ENCODE results near the gene CTCFL.

DNA sequence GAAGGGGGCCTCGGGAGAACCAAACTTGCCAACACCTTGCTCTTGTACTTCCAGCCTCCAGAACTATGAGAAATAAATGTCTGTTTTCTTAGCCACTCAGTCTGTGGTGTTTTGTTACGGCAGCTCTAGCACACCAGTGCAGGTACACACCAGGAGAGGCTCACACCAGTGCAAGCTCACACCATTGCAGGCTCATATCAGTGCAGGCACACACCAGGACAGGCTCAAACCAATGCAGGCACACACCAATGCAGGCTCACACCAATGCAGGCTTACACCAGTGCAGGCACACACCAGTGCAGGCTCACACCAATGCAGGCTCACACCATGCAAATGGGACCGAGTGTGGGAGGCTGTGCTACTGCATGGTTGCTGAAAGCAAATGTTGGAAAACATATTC, 4.9 kb upstream of the CTCFL start:
- TF ChIP-seq, protein P1, sequence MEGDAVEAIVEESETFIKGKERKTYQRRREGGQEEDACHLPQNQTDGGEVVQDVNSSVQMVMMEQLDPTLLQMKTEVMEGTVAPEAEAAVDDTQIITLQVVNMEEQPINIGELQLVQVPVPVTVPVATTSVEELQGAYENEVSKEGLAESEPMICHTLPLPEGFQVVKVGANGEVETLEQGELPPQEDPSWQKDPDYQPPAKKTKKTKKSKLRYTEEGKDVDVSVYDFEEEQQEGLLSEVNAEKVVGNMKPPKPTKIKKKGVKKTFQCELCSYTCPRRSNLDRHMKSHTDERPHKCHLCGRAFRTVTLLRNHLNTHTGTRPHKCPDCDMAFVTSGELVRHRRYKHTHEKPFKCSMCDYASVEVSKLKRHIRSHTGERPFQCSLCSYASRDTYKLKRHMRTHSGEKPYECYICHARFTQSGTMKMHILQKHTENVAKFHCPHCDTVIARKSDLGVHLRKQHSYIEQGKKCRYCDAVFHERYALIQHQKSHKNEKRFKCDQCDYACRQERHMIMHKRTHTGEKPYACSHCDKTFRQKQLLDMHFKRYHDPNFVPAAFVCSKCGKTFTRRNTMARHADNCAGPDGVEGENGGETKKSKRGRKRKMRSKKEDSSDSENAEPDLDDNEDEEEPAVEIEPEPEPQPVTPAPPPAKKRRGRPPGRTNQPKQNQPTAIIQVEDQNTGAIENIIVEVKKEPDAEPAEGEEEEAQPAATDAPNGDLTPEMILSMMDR (conservative IDR thresholded peaks at IDR 0.05; ENCODE audit: low read length), result no peak
- TF ChIP-seq EZH2phosphoT487 (IDR thresholded peaks at IDR 0.05; ENCODE audit: borderline replicate concordance, low read depth, low read length), result no peak

All from OCI-LY7 (cell line).